GM21381 (cell line): ENCODE data around the gene PDCD1.

ENCODE experiments used
- ATAC-seq: cut with Tn5 transposase; IDR thresholded peaks from one replicate; pipeline ENCODE4 v1.9.1; 2021; ENCODE audit warnings: mild to moderate bottlenecking, moderate library complexity; ENCODE audit not compliant: unreplicated experiment

Gene PDCD1

DNA sequence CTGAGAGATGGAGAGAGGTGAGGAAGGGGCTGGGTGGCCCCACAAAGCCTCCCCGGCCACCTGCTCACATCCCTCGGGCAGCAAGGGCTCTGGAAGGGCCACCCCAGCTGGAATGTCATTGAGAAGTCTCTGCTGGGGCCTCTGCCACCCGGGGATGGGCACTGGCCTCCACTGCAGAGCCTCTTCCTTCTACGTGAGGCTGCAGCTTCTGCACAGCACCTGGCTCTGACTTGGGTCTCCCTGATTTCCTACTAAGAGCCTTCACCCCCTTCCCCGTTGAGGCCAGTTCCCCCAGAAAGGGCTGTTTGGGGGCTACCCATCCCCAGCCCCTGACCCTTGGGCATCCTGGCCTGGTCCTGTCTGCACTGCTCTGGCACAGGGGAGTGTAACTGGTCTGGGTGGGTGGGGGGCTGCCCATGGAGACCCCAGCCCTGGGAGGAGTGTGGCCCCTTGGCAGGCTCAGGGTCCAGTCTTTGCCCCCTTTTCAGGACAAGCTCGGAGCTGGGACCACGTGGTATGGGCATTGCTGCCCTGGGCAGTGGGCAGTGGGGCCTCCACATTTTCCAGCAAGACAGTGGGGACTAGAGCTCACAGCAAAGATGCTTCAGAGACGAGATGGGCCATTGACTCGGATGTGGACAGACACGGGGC, 5.6 kb downstream of the PDCD1 start:
- no peak for ATAC-seq

GRCh38 chr2:241852116-241852980, 6.3 kb downstream of the PDCD1 start:
- no peak for ATAC-seq

GRCh38 chr2:241851325-241852115, 7.2 kb downstream of the PDCD1 start:
- no peak for ATAC-seq

DNA sequence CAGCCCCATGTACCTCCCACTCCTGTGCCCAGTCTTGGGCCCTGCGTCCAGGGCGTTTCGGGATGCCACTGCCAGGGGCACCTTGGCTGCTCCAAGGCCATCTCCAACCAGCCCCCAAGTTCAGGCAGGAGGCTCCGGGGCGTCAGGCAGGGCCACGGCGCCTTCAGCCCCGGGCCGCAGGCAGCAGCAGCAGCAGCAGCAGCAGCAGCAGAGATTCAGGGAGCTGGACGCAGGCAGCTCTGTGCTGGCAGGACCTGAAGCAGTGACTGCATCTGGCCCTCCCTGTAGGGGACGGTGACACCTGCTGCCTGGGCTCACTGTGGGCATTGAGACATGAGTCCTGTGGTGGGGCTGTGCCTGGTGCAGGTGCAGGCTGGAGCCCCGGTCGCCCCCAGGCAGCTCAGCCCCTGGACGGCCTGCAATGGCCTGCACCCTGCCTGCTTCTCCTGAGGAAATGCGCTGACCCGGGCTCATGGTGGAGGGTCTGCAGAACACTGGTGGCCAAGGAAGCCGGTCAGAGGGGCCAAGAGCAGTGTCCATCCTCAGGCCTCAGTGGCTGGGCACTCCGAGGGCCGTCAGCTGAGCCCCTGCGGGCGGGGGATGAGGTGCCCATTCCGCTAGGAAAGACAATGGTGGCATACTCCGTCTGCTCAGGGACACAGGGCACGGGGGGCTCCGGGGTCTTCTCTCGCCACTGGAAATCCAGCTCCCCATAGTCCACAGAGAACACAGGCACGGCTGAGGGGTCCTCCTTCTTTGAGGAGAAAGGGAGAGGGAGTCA, 8.0 kb downstream of the PDCD1 start:
- no peak for ATAC-seq

DNA sequence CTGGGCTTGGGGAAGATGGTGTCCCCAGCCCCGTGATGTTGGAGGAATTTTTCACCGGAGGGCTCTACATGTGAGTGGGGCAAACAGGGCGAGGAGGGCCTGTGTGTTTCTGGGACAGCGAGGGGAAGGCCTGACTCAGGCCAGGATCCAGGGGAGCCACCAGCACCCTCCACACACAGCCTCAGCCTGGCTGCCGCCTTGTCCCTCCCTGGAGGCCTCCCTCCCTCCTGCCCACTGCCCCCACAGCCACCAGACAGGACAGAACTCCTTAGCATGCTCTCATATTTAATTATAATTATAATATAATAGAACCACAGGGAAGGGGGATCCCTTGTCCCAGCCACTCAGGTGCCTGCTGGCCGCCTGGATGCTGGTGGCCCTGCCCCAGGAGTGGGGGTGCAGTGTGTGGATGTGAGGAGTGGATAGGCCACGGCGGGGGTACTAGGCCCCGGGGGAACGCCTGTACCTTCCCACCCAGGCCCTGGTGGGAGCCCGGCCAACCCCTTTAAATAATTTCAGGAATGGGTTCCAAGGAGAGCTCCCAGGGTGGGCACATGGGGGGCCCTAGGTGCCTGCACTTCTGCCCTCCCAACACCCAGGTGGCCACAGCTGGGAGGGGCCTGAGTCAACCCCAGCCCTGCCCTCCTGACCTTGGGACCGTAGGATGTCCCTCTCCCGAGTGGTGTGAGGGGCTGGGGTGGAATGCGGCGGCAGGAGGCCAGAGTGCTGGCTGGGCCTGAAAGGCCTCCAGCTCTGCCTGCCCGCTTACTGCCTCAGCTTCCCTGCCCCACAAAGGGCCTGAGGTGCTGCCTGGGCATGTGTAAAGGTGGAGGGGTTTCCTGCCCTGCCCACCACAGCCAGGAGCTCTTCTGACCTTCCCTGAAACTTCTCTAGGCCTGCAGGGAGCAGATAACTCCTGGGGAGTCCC, 8.8 kb downstream of the PDCD1 start:
- ATAC-seq, result no peak

GRCh38 chr2:241848761-241849615, 9.7 kb downstream of the PDCD1 start:
- ATAC-seq, result no peak

DNA sequence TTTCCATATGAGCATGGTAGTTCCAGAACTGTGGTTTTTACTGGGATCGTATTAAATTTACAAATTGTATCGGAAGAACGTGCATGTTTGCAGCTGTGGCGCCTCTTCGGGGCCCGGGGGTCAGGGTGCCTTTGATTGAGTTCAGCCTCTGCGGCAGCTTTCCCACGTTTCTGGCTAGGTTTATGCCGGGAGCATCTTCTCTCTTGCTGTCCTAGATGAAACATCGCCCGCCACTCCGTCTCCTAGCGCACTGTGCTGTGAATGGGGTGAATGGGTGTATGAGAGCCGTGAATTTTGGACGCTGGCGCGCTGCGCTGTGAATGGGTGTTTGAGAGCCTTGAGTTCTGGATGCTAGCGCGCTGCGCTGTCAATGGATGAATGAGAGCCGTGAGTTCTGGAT, 12.3 kb downstream of the PDCD1 start:
- ATAC-seq, result no peak

- ATAC-seq, result no peak
Observed at GRCh38 chr2:241844831-241845578, 13.7 kb downstream of the PDCD1 start.

DNA sequence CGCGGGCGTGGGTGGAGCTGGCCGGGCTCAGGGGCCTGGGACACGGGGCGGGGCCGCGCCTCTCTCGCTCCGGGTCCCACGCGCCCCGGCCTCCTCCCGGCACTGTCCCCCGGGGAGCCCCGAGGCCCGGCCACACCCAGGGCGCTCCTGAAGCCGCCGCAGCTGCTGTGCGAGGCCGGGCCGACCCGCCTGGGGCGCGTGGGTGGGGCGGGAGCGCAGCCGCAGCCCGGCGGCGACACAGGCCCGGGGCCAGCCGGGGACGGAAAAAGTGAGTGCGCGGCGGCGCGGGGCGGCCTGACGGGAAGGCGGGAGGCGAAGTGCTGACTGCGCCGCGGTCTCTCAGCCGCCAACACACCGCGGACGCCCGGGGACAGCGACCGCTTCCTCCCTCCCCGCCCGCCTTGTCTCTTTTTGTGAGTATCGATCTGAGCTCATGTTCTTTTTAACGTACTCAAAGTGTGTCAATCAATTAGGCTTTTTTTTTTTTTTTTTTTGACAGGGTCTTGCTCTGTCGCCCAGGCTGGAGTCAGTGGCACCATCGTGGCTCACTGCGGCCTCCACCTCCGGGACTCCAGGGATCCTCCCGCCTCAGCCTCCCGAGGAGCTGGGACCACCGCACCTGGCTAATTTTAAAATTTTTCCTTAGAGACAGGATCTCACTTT, 14.5 kb downstream of the PDCD1 start:
- peak; percentile 60 for ATAC-seq

DNA sequence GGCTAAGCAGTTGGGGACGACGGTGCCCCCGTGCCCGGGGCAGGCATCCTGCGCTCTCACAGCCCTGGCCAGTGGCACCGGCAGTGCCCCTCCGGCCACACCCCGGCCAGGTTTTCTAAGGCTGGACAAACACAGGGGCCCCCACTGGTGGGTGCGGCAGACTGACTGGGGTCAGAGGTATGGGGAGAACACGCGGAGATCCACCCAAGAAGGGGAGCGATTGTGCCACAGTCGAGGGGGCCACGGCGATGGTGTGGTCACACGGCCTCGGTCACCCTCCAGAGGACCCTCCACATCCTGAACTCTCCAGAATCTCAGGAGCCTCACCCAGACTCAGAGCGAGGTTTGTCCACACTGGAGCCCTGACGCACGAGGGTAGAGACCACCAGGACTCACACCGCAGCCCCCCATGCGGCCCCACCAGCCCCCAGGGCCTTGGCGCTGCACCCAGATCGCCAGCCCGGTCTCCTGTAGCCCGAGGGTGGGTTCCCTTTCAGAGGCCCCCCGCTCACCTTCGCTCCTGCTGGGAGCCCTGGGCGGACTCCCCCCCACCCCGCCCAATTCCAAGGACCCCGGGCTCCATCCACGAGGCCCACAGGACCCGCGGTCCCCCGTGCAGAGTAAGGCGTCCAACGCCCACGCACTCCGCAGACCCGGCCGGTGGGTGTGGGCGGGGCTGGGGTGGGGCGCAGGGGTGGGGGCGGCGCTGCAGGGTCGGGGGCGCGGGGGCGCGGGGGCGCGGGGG, 15.2 kb downstream of the PDCD1 start:
- no peak for ATAC-seq

DNA sequence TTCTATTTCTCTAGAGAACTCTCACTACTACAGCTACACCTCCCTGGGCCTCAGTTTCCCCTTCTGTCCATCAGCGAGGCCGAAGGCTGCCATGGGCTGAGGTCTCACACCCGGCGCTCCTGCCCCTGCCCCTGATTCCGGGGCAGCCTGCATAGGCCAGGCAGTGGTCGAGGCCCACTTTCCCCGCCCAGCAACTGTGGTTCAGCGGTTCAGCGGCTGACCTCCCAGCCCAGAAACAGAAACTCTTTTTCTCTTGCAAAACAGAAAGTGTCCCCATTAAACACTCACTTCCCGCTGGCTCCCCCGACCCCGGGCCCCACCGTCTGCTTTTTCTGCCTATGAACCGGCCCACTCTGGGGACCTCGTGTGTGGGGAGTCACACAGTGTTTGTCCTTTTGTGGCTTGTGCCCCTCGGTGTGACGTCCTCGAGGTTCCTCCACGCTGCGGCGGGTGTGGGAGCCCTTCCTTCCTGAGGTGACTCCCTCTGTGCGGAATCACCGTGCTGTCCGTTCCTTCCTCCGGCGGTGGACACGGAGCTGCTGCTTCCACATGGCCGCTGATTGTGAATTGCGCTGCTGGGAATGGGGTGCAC, 16.0 kb downstream of the PDCD1 start:
- no peak for ATAC-seq

DNA sequence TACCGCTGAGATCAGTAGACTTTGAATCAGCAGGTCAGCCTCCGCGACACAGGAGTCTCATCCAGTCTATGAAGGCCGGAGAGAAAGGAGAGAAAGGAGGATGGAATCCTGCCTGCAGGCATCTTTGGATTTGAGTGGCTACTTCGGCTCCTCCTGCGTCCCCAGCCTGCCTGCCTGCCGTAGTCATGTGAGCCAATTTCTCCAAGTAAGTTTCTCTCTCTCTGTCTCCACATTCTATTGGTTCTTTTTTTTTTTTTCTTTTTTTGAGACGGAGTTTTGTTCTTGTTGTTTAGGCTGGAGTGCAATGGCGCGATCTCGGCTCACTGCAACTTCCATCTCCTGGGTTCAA, 16.7 kb downstream of the PDCD1 start:
- no peak for ATAC-seq

GRCh38 chr2:241841181-241842066, 17.3 kb downstream of the PDCD1 start:
- no peak for ATAC-seq

DNA sequence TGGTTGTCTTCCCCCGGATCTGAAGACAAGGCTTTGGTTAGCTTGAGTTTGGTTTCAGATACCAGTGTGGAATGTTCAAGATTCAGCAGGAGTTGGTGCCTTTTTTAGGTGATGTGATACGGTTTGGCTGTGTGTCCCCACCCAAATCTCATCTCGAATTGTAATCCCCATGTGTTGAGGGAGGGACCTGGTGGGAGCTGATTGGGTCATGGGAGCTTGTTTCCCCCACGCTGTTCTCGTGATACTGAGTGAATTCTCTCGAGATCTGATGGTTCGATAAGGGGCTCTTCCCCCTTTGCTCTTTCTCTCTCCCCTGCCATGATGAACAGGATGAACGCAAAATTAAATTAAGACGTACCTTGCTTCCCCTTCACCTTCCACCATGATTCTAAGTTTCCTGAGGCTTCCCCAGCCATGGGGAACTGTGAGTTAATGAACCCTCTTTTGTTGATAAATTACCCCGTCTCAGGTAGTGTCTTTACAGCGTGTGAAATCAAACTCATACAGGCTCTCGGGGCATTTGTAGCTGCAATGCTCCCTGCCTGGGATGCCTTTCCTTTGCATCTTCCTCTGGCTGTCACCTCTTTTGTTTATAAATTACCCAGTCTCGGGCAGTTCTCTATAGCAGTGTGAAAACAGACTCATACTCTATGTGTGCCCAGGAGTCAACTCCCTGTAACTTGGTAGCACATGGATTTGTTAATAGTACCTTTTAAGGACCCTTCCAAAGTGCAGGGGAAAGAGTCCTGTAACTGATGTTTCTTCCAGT, 21.3 kb downstream of the PDCD1 start:
- no peak for ATAC-seq

DNA sequence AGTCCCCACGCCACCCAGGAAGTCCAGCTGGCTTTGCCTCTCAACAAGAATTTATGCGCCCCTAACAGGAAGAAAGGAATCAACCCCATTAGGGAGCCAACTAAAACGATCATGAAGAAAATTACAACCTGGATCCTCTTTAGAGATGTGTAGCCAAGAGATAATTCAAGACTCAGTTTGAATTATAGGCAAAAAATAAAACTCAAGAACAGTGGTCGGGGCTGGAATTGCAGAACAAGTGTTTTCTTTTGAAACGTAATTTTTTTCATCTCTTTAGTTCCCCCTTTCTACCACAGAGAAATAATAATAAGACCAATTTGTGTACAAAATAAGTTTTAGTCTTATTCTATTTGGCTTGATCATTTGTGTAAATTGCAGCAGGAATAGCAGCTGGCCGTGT, 22.4 kb downstream of the PDCD1 start:
- ATAC-seq, result no peak
